ENCODE data around the gene IGFBP5.

Gene IGFBP5

DNA sequence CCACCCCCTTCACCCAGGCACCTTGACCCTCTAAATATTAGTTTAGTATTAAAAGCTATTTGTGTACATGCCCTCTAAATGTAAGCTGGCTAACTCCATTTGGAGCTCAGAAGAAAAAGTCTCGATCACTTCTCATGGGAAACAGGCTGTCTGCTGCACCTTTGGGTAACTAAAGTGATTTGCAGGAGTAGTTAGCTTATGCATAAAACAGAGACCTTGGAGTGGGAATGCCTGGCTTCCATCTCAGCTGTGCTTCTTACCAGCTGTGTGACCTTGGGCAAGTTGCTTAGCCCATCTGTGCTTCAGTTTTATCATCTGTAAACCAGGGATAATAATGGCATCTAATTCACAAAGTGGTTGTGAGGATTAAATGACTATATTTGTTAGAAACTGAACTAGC lies 32.2 kb downstream of the IGFBP5 start:
- no peak for DNase-seq

DNA sequence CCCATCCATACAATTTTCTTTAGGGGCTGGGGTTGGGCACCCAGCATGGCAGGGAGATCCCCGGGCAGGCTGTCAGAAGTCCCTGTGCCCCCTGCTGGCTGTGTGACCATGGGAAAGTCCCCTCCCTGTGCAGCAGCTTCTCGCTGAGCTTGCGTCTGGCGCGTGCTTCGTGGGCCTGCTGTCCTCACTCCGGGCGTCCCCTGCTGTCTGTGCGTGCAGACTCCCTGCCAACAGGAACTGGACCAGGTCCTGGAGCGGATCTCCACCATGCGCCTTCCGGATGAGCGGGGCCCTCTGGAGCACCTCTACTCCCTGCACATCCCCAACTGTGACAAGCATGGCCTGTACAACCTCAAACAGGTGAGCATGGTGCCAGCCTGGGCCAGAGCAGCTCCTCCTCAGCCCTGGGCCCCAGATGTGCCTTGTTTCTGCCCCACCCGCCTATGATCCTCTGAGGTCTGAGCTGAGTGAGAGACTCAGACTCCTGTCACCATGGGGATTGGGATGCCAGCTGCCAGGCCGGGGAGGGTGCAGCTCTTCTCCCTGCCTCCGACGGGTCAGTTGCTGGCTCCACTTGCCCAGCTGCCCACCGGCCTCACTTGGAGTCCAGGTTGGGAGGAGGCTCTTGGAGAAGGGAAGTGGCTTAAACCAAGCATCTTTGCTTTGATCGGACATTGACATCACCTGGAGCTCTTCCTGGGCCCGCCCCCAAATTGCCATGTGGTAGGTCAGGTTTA lies 33.5 kb downstream of the IGFBP5 start:
- DNase-seq, result no peak

DNA sequence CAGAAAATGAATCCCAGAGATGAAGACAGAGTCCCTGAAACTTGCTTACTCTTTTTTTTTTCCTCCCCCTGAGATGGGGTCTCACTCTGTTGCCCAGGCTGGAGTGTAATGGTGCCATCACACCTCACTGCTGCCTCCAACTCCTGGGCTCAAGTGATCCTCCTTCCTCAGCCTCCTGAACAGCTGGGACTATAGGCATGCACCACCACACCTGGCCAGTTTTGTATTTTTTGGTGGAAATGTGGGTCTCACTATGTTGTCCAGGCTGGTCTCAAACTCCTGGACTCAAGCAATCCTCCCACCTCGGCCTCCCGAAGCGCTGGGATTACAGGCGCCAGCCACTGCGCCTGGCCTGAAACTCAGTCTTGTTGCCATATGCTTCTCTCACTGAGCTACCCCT lies 34.3 kb downstream of the IGFBP5 start:
- DNase-seq, result no peak

DNA sequence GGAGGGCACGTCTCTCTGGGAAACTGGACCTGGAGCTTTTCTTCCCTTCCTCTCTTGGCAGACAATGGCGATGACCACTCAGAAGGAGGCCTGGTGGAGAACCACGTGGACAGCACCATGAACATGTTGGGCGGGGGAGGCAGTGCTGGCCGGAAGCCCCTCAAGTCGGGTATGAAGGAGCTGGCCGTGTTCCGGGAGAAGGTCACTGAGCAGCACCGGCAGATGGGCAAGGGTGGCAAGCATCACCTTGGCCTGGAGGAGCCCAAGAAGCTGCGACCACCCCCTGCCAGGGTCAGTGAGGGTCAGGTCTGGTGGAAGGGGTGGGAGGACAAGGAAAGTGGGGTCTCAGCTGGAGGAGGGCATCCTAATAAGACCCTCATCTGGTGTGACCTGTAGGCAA lies 34.9 kb downstream of the IGFBP5 start:
- no peak for DNase-seq

DNA sequence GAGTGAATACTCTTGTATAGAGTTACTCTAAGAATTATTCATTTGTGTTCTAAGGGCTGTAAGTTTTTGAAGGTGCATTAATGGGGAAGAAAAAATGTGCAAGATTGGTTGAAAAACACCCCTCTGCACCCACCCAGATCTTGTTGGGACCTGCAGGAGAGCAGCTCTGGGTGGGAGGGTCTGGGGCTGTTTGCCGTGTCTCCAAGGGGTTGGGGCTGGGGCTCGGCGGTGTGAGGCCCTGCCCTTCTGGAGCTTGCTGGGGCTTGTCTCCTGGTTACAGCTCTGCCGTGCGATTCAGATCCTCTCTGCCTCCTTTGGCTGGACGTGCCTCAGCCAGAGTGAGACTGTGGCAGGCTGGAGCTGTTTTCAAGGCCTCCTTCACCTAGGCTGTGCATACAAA lies 36.1 kb downstream of the IGFBP5 start:
- no peak for DNase-seq

DNA sequence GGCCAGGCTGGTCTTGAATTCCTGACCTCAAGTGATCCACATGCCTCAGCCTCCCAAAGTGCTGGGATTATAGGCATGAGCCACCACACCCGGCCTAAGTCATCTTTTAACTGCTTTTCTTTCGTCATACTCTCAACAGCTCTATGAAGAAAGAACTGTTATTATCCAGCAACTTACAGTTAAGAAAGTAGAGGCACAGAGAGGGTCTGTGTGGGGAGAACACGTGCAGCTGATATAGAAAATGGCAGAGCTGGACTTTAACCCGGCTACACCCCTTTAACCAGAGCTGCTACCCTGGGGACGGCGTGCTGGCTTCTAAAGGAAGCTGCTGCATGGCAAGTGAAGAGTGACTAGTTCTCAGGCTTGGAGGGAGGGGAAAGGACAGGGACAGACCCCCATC lies 36.6 kb downstream of the IGFBP5 start:
- no peak for DNase-seq

DNA sequence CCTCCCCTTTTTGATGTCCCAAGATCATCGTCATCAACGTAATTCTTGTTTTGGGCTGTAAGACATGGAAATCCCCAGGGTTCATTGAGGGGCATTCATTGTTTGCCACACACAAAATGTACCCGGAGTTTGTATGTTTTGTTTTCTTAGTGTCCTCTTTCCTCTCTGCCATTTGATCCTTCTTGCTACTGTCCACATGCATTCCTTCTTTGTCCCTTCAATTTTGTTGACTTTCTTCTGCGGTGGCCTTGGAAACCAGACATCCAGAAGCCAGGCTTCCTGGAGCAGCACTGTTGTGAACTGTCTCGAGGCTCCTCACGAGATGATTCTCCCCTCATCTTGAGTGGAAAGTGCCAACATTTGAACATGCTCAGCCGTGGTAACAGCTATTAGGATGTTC lies 37.4 kb downstream of the IGFBP5 start:
- no peak for DNase-seq

DNA sequence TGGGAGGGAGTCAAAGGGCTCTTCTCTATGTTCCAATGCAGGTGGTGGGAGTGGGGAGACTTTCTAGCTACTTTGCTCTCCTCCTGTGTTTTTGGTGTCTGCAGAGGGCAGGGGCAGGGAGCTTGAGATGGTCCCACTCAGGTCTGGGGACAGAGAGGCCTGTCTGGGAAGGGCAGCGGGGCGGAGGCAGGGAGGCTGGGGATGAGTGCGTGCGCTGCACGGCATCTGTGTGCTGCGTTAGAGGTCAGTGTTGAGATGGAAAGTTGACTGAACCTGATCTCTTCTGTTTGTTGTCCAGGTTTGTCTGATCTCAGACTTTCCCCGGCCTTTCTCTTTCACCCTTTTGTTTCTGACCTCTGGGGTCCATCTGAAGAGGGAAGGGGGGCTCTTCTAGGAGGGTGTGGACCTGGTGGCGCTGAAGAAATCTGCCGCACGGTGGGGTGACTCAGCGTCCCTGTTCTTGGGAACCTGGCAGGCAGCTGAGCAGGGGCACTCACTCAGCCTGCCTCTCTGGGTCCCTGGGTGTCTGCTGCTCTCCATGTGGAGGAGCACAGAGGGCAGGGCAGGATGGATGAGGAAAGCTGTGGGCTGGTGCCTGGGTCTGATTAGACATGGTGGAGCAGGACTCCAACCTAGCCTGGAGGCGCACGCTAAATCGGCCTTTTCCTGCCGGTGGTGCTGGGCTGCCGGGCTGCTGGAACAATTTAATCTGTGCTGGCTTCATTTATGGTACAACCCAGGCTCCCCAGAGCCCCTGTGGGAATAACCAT lies 38.1 kb downstream of the IGFBP5 start:
- DNase-seq, result no peak

DNA sequence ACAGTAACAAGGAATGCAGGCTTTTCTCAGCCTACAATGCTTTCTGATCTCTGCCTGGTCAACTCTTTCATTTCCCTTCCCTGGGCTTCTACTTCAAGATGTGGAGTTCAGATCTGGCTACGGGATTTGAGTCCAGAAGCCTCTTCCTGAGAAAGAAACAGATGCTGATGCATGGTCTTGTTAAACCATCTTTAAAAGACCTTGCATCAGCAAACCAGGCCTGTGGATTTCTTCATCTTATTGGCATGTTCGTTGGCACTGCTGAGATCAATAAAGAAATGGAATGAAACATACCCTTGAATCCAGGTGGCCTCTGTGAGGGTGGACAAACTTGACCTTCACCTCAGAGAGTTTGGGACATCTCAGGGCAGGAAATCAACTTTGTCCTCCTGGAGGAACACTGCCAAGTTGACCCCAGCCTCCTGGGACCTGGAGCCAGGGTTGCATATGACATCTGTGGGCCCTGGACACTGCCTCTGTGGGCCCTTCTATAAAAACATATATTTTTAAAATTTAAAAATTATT lies 40.8 kb downstream of the IGFBP5 start:
- no peak for DNase-seq

DNA sequence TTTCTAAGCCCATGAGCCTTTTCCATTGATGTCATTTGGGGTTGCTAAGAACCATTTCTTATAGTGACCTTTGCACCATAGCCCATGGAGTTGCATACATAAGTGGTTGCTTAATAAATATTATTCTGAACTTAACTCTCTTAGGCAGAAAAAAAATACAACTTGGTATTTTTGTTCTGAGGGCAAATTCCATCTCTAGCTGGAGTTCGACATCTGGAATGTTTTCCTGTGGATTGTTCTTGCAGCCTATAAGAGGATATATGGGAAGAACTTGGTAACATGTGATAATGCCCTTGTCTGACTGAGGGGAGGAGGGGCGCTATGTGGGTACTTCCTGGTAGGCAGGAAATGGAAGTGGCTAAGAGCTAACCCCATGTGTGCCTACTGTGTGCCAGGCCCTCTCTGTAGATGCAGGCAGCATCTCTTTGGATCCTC lies 41.4 kb downstream of the IGFBP5 start:
- DNase-seq, result no peak

DNA sequence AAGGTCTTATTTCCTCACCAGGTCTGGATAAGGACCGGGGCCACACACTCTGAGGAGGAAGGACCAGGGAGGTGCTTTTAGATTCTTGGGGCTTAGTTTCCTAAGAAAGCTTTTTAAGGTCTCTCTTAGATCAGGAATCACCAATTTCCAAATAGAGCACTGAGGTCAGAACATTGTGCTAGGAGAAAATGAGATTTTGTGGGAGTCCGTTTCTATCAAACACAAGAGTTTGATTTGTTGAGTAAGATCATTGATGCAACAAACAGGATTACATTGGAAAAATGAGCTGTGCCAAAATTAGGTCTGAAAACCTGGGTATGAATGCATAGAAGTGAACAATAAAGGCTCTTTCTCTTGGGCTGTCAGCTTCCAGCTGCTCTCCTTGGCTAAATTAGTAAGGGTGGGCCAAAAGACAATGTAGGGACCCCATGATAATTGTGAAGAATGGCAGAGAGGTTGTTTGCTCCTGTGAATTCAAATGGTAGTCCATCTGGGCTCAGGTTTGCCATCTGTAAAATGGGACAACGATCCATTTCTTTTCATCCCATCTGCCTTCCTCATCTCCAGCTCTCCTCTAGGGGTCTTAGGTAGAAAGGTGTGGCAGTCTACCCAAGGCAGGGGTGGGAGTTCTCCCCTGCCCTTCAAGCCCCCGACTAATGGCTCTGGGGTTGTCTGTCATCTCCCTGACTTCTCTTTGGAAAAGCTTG lies 42.1 kb downstream of the IGFBP5 start:
- DNase-seq, result no peak

DNA sequence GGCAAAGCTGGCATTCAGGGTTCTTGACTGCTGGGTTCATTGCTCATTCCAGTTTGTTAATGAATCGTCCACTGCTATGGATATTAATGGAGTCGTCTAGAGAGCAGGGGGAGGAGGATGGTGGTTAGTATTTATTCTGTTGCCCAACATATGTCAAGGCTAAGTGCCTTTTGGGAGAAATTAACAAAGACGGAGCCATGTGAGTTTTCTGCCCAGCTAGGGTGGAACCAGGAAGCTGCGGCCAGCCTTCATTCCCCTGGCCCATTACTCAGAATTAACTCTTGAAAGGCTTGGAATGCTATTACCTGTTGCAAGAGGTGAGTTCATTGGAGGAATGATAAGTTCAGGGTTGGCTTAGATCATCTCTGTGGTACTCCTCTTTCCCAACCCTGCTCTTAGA lies 42.8 kb downstream of the IGFBP5 start:
- DNase-seq, result no peak

DNA sequence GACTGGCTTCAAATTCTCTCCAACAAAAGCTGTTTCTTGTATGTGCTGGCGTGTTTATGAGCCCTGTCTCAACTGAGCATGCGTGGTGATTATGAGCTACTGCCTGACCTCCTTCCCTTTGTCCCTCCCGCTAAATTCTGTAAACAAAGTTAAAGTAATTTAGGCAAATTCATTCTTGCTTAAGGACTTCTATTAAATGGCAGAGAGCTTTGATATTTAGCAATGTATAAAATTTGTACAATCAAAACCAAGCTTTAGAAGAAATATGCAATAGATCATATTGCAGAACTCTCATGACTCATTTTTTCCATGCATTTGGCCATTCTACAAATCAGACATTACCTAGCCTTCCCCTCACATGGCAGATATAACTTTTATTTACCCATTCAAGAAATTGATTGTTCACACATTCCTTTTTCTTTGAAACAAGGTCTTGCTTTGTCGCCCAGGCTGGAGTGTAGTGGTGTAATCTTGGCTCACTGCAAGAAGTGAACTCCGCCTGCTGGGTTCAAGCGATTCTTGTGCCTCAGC lies 43.9 kb downstream of the IGFBP5 start:
- no peak for DNase-seq

DNA sequence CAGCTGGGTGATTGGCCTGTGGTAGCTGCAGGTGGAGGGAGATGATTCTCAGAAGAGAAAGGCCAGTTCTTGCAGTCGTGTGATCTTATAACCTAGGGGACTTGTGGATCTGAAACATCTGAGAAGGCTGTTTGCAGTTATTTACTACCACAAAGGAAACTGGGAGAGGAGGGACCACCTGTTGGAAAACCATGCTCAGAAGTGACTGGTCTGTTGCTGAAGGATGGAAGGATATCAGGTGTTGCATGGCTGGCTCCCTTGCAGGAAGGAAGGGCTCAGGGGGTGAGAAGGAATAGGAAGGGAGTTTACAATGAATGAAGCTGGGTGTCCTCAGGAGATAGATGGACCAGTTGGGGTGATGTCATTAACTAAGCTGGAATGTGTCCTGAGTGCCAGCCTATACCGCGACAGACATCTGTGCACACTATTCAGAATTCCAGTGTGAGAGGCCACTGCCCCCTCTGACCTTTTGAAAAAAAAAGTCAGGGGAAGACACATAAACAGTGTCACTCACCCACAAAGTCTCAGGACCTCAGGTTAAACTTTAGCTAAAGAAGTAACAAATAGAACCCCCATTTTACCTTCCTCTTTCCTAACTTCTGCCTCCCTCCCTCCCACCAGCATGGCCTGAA lies 44.6 kb downstream of the IGFBP5 start:
- DNase-seq, result no peak

DNA sequence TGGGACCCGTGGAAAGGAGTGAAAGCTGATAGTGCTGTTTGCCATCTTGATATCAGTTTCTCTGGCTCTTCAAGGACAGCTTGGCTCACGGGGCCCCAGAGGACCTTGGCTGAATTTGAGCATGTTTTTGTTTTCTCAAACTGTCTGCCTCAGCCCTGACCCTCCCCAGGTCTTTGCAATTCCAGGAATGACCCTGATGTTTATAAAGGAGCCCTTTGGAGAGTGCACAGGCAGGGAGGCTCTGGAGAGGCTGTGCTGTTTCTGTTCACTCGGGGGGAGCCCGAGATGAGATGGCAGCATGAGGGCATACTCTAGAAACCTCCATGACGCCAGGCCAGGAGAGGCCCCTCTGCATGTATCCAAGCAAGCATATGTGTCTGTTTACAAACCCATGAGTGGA lies 45.8 kb downstream of the IGFBP5 start:
- no peak for DNase-seq

DNA sequence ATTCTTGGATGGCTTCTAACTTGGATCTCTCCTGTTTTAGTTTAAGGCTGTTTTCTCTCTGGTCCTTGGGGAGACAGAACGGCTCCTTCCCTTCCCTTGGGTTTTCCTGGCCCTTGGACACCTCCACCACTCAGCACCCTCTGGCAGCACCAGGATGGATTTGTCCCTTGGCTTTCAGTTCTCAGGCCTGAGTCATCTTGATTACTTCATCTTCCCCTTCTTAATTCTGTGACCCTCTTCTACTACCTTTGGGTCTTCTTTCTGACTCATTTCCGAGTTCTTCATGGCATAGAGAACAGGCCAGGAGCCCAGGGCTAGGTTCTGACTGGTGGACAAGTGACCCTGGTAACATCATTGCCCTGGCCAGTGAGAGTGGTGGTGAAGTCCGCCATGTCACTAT lies 47.2 kb downstream of the IGFBP5 start:
- no peak for DNase-seq

DNA sequence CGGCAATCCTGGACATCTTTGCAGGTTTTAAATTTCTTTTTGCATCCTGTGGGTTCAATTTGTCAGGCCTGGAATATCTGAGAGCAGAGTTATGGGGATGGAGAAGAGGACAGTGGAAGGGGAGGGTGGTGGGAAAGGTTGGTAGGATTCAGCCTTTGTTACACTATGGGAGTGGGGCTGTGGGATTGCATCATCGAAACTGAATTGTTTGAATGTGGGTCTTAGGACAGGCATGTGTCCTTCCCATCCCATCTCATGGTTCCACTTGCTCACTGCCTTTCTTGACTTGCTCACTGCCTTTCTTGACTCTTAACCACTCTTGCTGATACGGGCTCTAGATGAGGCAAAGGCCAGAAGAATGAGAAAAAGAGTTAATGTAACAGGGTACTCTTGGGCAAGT lies 49.2 kb downstream of the IGFBP5 start:
- DNase-seq, result no peak

DNA sequence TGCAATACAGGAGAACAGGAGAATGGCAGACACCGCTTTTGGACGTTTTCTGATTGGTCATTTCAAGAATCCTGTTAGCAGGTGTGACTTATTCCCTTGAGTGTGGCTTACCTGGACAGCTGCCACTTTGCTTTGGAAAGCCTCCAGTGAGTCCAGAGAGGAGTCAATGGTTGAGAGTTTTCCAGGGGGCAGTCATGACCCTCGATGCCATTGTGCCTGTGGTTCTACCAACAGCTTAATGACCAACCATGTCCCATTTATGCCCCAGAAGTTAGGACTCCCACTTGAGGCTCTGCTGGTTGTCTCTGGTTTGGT lies 49.8 kb downstream of the IGFBP5 start:
- no peak for DNase-seq

DNA sequence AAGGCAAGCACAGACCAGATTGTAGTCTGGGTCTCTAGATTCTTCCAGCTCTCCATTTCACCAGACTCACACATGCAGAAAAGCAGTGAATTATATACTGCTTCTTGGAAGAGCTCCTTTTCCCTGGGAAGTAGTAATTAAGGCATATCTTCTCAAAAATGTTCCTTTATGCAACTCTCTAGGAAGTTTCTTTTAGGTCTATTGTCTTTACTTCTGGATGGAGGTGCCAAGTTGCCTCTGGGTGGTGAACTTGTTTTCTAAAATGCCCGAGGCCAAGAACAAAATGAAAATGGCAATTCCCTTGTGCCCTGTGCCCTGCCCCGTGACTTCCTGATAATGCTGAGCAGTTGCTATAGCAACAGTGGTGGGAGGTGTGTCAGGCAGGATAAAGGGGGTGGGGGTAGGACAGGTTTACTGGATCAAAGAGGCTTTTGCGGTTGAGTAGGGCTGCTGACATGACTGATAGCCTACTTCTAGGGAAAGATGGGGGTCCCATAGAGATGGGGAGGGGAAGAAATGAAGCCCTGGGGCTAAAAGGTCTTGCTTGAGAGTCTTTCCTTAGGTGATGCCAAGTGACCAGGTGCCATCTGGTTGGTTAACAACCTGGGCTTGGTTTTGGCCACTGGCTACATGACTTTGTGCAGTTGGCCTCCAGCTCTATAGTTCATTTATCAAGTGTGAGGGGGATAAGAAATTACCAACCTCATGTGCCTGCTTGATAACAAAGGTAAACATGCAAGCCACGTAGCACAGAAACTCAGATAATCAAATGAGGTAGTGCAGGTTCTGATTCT lies 50.3 kb downstream of the IGFBP5 start:
- no peak for DNase-seq

DNA sequence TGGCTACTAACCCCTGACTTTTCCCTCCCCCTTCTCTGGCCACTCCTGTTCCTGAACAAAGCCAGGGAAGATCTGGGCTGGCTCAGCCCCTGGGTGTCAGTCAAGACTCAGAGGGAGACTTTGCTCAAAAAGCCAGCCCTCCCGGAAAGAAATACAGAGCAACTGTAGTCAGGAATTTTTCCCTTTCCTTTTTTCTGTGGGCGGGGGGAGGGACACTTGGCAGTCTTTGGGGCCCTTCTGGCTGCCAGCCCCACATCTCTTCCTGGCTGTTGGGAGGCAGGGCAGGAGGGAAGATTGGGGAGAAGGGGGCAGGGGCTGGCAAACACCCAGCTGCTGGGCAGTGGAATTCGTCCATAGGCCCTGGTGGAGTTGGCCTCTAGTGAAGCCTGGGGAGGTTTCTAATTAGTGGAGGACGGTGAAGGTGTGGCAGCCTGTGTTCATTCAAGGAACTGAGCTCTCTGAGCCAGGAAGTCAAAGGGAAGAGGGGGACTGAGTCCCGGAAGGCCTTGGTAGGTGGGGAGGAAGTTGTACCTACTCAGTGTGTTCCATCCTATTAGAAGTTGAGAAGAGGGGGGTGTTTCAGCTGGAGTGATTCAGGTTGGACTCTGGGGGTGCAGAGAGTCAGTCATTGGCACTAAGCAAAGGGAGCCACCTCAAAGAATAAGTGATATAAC lies 51.2 kb downstream of the IGFBP5 start:
- DNase-seq, result no peak

DNA sequence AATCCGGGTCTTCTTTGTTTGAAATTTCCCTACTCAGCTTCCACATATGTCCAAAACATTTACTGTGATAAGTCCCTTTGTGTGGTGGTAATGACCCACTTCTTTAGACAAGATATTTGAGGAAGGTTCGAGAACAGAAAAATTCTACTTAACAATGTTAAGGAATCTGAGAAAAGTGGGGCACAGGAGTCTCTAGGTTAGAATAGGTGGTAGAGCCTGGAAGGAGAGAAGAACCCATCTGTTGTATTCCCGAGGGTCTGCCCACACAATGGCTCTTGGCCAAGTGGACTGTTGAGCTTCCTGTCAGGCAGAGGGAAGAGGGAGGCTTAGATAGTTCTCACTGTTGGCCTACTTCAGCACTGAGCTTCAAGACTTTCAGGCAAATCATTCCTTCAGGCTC lies 57.9 kb downstream of the IGFBP5 start:
- DNase-seq, result no peak
